NCI-H1092 treated with DMSO at 0.1 percent for 48 hours (cell line): ENCODE results near the gene CARD14.
"Not testable (repeated sequence)": the region's sequence is repeated elsewhere in the genome, so short reads cannot be mapped to it uniquely, and the experiment has no call there.

ENCODE experiments used
- DNase-seq: peaks from one replicate; lab custom pipeline; 2025; lab: John Stamatoyannopoulos, UW

Gene CARD14

DNA sequence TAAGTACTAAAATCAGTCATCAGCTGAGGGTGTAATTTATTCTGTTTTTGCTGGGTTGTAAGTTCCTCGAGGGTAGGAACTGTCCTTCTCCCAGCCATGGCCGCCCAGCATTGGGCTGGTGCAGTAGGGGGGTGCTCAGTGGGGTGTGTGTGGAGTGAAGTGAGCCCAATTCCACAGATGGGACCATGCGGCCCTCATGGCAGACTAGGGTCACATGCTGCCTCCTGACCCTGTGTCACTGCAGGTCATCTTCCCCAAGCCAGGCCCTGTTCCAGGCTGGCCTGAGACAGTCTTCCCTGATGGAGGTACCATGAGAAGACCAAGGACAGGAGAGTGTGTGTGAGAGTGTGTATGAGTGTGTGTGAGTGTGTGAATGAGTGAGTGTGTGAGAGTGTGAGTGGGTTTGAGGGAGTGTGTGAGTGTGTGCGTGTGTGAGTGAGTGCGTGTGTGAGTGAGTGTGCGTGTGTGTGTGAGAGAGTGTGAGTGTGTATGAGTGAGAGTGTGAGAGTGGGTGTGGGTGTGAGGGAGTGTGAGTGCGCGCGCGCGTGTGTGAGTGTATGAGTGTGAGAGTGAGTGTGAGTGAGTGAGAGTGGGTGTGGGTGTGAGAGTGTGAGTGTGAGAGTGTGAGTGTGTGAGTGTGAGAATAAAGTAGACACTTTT lies 54.1 kb downstream of the CARD14 start:
- no peak for DNase-seq

- DNase-seq: no peak
Measured at GRCh38 chr17:80224683-80225082, 54.9 kb downstream of the CARD14 start.

DNA sequence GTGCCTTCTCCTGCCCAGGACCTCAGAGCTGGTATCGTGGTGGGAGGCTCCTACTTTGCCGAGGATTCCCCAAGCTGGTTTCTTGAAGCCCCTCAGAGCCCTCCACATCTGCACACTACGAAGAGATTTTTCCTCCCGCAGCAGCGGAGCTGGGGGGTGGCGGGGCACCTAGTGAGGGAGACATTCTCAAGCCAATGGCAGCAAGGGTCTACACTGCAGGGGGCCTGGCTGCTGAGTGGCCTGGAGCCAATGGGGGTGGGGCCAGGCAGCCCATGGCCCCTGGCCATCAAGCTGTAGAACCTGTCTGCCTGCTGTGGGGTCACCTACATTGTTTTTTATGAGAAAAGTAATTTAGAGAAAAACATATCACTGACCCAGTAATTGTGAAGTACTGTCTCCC lies 55.4 kb downstream of the CARD14 start:
- DNase-seq: no peak

GRCh38 chr17:80227156-80227555 lies 57.3 kb downstream of the CARD14 start:
- no peak for DNase-seq

DNA sequence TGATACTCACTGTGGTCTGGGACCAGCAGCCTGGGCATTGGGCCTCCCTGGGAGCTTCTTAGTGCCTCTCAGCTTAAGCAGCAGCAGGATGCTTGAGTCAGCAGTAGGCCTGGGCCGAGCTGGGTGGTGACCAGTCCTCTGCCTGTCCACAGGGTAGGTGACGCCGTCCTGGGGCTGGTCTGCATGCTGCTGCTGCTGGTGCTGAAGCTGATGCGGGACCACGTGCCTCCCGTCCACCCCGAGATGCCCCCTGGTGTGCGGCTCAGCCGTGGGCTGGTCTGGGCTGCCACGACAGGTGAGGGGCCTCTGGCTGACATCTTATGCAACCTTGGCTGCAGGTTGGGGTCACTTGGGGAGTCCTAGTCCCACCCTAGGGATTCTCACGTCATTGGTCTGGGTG lies 57.8 kb downstream of the CARD14 start:
- no peak for DNase-seq

DNA sequence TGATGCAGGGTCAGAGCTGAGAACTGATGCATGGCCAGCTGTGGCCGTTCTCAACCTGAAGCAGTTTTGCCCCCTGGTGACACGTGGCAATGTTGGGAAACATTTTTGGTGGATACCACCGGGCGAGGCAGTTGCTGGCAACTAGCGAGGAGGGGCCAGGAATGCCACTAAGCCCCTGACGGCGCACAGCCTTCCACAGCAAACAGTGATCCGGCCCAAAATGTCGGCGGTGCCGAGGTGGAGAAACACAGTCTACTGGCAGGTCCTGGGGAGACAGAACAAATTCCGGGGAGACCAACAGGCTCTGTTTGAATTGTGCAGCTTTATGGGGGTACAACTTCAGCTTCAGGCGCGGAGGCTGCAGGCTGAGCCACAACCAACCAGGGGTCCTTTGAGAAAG lies 58.6 kb downstream of the CARD14 start:
- no peak for DNase-seq

- DNase-seq: no peak
Measured at GRCh38 chr17:80229011-80229410, 59.2 kb downstream of the CARD14 start.

DNA sequence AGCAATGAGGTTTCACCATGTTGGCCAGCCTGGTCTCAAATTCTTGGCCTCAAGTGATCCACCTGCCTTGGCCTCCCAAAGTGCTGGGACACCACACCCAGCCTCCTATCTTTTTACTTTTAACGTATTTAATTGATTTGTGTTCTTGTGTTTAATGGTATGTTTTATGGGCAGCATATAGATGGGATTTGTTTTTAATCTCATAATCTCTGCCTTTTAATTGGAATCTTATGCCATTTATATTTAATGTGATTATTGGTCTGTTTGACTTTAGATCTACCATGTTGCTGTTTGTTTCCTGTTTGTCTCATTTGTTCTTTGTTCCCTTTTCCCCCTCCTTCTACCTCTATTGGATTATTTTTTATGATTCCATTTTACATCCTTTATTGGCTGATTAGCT lies 62.6 kb downstream of the CARD14 start:
- no peak for DNase-seq

DNA sequence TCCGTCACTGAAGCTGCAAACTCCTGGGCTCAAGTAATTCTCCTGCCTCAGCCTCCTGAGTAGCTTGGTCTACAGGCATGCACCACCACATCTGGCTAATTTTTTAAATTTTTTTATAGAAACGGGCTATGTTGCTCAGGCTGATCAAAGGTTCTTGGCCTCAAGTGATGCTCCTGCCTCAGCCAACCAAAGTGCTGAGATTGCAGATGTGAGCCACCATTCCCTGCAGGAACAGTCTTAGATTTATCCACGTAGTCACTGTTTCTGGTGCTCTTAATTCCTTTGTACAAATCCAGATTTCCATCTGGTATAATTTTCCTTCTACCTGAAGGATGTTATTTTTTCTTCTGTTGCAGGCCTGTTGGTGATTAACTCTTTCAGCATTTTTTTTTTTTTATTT lies 63.4 kb downstream of the CARD14 start:
- no peak for DNase-seq

DNA sequence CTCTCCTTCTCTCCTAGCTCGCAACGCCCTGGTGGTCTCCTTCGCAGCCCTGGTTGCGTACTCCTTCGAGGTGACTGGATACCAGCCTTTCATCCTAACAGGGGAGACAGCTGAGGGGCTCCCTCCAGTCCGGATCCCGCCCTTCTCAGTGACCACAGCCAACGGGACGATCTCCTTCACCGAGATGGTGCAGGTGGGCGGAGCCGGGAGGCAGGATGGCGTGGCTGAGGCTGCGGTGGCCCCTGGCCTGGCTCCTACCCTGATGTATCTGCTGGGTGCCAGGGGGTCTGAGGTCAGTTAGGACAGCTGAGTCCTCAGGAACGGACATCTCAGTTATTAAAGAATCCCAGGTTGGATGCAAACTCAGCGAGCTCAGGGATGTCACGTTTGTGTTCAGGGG lies 67.1 kb downstream of the CARD14 start:
- DNase-seq: no peak

GRCh38 chr17:80237386-80237785 lies 67.6 kb downstream of the CARD14 start:
- no peak for DNase-seq

GRCh38 chr17:80242505-80242904 lies 72.7 kb downstream of the CARD14 start:
- no peak for DNase-seq

- no peak for DNase-seq
Measured at GRCh38 chr17:80243526-80244433, 74.0 kb downstream of the CARD14 start.

GRCh38 chr17:80244448-80244847 lies 74.6 kb downstream of the CARD14 start:
- DNase-seq: not testable (repeated sequence)

GRCh38 chr17:80244871-80245509 lies 75.2 kb downstream of the CARD14 start:
- DNase-seq: no peak

DNA sequence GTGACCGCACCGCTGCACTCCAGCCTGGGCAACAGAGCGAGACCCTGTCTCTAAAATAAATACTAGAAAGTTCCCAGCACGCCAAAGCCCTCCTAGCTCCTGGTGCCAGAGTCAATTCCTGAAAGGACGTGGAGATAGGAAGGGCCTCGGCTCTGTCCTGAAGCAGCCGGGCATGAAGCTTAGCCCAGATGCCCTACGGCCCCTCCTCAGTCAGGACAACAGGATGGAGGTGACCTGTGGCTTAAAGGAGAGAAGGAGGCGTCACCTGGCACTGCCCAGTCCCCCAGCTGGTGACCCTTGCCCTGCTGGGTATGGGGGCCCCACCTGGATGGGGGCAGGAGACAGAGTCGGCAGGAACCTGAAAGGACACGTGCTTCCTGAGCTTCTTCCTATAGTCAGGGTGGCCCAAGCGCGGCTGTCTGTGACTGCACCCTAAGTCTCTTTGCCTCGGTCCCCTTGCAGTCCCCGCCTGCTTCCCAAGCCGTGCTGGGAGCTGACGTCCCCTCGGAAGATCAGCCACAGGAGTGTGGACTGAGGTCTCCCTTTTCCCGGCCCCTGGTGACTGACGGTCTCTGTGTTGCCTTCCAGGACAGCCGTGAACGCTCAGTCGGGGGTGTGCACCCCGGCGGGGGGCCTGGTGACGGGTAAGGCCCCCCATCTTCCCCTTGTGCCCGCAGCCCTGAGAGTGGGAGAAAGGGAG lies 75.9 kb downstream of the CARD14 start:
- no peak for DNase-seq

DNA sequence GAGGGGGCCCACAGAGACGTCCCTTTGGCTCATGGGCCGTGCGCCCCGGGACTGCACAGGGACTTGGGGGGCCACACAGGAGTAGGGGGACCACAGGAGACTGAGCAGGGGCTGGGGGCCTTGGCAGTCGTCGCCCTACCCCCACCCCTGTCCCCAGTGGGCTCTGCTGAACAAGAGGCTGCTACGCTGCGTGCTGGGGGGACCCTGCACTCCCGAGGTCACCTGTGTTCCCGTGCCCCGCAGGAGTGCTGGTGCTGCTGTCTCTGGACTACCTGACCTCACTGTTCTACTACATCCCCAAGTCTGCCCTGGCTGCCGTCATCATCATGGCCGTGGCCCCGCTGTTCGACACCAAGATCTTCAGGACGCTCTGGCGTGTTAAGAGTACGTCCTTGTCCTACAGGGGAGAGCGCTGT lies 76.4 kb downstream of the CARD14 start:
- no peak for DNase-seq

DNA sequence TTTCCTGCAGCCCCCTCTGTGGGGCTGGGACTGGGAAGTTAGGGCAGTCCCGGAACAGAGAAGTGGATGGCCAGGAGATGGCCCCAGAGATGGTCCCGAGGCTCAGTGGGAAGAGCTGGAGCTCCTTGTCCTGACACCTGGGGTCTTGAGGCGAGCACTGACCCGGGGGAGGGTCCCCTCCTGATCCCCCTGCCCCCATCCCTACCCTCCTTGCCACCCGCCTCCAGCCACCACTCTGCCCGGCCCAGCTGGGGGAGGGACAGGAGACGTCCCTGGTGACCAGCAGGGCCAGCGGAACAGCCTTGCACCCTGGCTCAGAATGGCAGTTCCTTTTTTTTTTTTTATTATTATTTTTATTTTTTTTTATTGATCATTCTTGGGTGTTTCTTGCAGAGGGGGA lies 76.9 kb downstream of the CARD14 start:
- DNase-seq: no peak

- DNase-seq: no peak
Measured at GRCh38 chr17:80247561-80247960, 77.7 kb downstream of the CARD14 start.

- no peak for DNase-seq
Measured at GRCh38 chr17:80248001-80248893, 78.4 kb downstream of the CARD14 start.
